NCI-H460 (cell line): ENCODE results near the gene SEMA3C. TPM values are rescaled to one million over a fixed set of nuclear protein-coding genes. Genes with fewer than 3 reads are reported as not detected.

Experiments
- DNase-seq: peaks from one replicate; pipeline ENCODE4 v3.0.0-alpha.2; 2016; ENCODE audit warnings: low read depth; ENCODE audit errors: extremely low read depth
- total RNA-seq: library from RNA; depleted of rRNA; stranded (reverse); fragments of >200 nt; shearing (Covaris generic); gene quantifications from 2 replicates; pipeline ENCODE4 v1.2.3, GENCODE V29; 2014

The SEMA3C gene
- total RNA-seq, 1 experiment from 2014 or later = 8.2 TPM

GRCh38 chr7:80890426-80891258 lies 28.2 kb downstream of the SEMA3C start:
- no peak for DNase-seq

DNA sequence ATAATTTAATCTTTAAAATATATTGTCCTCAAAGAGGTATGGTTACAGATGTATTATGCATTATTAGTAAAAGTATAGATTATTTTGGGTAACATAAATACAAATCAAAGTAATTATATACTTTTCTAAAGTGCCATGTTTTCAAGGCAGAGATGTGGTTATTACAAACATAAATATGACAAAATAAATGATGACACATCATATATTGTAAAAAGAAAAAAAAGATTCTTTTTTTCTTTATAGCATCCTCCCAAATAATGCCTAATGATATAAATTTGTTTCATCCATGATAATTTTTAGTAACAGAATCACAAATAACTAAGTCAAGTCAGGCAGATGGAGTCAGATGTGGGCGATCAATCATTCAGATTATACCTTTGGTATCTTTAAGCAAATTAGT lies 29.3 kb downstream of the SEMA3C start:
- no peak for DNase-seq

GRCh38 chr7:80885757-80886156 lies 33.1 kb downstream of the SEMA3C start:
- no peak for DNase-seq

DNA sequence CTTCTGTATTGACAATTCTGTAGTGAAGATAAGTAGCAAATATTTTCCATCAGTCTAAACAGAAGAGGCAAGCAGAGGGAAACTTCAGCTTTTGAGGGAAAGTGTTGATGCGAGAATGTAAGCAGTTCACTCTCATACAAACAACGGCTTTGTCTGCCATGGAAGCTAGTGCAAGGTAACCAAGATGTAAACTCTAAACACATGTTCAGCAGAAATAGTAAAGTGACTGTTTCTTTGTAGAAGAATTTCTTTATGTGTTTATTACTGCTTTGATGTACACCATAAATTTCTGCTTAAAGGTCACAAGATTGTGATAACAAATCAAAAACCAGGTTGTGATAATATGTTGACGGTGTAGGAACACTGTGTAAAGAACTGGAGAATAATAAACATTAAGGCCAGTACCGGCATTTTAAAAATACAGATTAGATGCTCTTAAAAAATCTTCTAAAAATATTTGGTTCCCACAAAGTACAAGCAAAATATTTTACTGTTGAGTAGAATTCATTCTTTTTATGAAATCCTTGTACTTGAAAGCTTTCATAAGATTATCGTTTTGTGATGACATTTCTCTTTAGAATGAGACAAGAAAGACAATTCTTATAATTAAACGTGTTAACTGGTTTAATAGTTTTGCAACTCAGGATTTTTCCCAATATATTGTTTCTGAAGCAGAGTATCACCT lies 34.2 kb downstream of the SEMA3C start:
- DNase-seq = no peak

GRCh38 chr7:80883154-80884025 lies 35.5 kb downstream of the SEMA3C start:
- DNase-seq = peak; percentile 88

DNA sequence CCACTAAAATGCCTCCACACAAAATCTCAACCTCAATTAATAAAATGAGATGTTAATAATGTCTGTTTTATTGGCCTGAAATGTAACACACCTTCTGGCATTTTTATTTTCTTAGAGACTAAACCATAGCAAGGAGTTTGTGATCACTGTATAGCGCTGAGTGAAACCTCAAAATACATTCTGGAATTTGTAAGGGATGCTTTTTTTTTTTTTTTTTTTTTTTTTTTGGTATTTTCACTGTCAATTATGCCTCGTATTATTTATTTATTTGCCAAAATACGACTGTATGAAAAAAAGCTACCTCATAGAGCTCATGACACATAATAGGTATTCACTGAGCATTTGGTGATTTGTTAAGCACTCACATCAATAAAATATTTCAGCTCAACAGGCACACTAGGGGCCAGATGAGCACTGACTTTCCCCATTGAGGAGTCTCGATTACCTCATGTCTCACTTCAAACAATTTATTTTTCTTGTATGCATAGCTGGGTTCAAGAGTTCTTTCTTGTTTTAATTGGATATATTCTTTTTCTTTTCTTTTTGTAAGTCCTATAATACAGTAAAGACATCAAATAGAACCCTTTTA lies 36.5 kb downstream of the SEMA3C start:
- no peak for DNase-seq

- no peak for DNase-seq
Measured at GRCh38 chr7:80881351-80881900, 37.4 kb downstream of the SEMA3C start.

GRCh38 chr7:80879849-80880248 lies 39.0 kb downstream of the SEMA3C start:
- DNase-seq = no peak

DNA sequence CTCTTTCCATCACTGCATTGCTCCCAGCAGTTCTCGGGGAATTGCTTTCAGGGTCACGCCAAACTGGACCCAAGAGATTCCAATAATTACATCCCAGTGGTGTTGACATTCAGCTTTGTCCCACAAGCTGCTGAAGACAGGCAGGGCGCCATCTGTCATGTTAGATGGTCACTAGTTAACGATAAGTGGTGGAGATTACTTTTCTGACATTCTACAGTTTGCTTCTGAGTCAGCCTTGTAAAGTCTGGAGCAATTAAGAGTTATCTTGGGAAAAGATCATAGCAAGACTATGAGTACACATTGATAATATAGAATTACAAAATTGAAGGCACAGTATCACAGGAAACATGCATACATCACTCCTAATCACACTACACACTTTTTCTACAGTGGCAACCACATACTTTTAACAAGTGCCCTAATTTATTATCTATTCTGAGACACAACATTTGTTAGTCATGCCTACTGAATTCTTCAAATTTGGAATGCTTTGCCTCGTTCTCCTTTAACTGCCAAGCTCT lies 41.9 kb downstream of the SEMA3C start:
- no peak for DNase-seq

DNA sequence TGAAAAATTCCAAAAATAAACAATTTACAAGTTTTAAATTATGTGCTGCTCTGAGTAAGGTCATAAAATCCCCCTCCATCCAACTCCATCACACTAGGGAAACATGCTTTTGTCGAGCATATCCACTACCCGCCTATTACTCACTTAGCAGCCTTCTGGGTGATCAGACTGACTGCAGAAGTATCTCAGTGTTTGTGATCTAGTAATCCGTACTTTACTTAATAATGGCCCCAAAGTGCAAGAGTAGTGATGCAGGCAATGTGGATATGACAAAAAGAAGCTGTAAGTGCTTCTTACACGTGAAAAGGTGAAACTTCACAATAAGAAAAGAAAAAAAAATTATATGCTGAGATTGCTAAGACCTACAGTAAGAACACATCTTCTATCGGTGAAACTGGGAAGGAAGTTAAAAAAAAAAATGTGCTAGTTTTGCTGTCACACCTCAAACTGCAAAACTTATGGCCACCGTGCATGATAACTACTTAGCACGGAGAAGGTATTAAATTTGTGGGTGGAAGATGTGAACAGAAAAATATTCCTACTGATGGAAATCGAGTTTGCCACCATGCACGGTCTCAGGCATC lies 43.2 kb downstream of the SEMA3C start:
- DNase-seq = no peak

GRCh38 chr7:80873140-80873539 lies 45.7 kb downstream of the SEMA3C start:
- DNase-seq = no peak

DNA sequence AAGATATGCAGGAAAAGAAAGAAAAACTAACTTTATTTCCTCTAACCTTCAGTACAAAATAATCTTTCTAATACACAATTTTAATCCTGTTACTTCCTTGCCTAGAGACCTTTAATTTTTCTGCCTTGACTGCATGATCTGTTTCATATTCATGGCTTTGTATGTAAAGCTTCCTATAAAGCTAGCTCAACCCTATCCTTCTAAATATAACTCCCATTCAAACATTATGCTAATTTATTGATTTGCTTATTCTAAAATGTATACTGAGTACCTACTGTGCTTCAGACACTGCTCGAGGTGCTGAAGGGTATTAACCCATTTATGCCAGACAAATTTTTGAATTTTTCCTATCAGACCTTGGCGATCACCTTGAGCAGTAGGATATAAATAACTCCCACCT lies 47.6 kb downstream of the SEMA3C start:
- DNase-seq = no peak

DNA sequence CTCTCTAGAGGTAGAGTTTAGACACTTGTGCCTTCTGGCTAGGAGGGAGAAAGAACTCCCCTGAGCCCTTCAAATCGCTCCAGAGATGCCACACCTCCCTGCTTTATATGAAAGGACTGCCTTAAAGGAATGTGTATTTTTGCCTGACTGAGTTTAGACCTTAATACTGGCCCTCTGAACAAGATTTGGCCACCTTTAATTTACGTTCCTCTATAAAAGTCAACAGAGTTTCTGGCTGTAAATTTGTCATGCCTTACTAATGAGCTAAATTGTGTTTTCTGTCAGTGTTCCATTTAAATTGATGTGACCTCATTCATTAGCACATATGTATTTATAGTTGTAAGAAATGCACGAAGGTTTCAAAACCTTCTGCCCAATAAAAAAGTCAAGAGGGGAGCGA lies 48.0 kb downstream of the SEMA3C start:
- DNase-seq = no peak

DNA sequence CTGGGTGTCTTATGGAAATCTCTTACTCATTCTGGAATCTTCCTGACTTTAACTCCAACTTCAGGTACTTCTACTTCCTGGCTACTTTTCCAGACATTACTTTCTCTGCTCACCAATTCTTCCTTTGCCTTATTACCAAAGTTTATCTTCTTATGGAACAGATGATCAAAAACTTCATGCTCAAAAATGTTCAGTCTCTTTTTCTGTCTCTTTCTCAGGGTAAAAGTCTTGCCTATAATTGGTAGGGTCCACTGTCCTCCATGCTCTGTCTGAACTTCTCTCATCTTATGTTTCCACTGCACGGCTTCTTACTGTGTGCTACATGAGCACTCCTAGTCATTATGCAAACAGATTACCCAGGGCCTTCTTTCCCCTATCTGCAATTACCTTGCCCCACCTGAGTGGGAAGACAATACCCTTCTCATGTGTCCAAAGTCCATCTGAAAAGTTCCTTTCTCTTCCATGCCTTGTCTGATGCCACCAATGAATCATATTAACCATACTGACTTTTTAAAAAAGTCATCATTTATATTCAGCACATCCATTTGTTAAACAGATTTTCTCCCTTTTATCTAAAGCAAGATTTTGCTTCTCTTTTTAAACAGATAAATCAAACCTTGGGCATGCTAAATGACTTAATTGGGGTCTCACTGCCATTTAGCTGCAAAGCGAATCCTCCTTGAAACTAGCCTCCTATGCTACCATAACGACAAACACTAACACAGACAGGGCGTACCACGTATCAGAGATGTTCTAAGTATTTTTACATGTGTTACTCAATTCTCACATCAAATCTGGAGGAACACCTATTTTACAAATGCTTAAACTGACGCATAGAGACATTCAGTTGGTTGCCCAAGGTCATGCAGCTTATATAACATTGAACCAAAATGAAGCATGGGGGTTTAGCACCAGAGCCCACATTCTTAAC lies 48.8 kb downstream of the SEMA3C start:
- no peak for DNase-seq

GRCh38 chr7:80869106-80869784 lies 49.6 kb downstream of the SEMA3C start:
- DNase-seq = no peak

DNA sequence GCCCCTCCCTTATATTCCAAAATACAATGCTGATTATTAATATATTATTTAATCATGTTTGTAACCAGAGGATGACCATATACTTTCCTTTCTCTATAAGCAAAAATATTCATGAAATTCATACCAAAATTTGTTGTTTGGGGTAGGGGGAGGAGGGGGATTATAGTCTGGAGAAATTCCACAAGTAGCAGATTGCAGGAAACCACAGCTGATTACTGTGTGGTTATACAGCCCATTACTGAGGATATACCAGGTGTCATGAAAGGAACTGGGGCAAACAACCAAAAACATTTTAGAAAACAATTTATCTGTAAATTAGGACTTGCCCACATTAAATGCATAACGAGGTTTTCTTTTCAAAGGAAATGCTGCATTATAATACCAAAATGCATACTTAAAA lies 50.3 kb downstream of the SEMA3C start:
- no peak for DNase-seq

DNA sequence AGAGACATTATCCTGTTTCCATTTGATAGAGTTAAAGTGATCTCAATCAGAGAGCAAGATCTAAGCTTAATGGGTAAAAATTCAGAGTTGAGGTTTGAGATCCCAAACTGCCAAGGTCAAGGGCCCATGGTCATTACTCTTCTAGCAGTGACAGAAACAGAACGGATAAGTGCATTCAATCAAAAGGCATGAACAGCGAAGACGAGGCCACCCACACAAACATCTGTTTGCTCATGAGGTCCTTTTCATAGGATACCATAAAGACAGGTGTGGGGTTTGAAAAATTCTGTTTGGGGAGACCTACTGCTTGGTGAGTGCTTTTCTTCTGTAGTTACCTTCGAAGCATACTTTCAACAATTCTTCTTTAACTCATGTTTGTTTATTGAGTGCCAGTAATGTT lies 58.3 kb downstream of the SEMA3C start:
- no peak for DNase-seq

DNA sequence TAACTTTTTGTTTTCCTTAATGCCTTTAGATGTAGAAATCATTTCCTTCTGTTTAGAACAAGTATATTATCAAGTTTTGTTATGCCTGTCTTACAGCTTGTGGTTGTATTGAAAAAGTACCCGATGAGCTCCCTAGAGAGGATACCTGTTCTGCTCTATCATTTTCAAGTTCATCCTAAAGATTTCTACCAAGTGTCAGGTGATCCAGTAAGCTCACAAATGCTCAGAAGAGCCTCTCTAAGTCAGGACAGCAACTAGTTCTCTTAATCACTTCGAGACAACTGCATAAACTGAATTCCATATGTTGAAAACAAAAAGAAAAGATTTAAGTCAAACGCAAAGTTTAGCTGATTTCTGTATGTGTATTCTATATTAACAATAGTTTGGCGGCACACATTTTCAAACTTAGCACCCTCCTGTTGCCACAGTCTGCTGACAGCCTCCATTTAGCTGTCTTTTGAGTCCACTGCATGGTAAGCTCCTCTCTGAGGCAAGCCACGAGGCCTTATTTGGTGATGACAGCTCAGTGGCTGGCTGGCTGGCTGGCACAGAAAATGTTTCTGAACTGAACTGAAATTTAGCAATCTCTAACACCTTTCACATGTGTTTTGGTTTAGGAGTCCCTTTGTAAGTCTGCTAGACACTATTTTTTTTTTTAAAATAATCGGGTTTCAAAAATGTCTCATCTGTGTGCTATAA lies 59.4 kb downstream of the SEMA3C start:
- no peak for DNase-seq
